ENCODE measurements around the gene TMEM80.

DNA sequence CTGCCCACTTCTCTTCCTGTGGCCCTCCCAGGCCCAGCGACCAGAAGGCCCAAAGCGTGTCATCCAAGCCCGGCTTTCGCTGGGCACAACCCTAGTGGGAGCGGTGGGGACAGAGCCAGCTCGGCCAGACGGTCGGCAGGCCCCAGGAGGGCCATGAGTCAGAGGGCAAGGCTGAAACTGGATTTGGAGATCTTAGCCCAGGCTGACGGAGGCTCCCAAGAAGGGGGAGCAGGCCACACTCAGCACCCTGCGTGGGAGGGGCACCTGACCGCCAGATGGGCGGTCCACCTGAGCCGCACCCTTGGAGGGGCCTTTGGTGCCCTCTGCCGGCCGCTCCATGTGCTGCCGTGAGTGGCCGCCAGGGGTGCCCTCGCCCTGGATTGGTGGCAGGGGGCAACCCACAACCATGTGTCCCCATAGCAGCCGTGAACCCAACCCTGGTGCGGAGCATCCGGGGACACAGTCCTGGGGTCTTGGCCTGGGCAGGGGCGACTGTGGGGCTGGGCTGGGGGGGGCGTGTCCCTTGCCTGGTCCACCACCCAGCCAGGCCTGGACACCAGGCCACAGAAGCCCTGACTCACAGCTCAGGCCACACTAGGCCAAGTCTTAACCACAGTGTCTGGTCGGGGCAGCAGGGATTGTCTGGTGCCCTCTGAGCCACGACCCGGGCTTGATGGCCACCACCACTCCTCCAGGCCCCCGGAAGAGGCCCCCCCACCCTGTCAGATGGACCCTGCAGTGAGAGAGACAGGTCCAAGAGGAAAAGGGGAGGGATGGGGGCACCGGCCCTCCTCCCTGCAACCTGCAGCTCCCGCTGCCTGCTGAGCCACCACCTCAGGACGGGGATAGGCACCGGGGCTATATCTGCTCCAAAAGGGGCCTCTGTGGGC, 32.5 kb downstream of the TMEM80 start:
- TF ChIP-seq YY1 (IDR thresholded peaks at IDR 0.05; ENCODE audit: insufficient read depth, insufficient read length) (no peak), SUZ12 (IDR thresholded peaks at IDR 0.05; ENCODE audit: extremely low read depth, insufficient read depth, insufficient read length) (no peak)
